ENCODE measurements around the gene RIN3. TPM values are rescaled to one million over a fixed set of nuclear protein-coding genes. Genes with fewer than 3 reads are reported as not detected.

The RIN3 gene
- total and polyA plus RNA-seq, 10 donors: 17.2 to 117 (median 75.7) TPM

DNA sequence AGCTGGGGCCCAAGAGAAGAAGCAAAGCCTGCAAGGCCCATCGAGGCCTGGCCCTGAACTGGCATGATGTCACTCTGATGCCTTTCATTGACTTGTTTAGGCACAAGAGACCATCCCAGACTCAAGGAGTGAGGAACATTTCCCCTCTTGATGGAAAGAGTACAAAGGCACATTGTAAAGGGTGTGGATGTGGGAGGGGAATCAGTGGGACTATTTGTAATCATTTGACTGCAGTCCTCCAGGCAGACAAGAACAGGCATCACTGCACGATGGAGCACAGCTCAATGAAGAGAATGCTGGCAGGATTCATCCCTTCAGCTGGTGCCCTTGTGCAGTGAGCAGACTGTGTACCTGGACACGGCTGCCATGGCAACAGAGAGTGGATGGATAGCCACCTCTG, 147.0 kb downstream of the RIN3 start:
- H3K4me1 ChIP-seq: peaks cover 44 to 100% (median 78%) of the 10 kb centered on the region in 6 donors
- no peaks in the 10 kb centered on the region for H3K27me3 ChIP-seq (replicated peaks in 1 of 7)
- intact Hi-C loops (cut with DNase I; ENCODE audit: low total_unique reads): no loop called here
- peak overlapping the region in 7 of 8 donors; percentile 73 to 96 (median 91) for H3K27ac ChIP-seq
- peaks cover 0 to 91% (median 51%) of the 10 kb centered on the region in 6 donors for H3K36me3 ChIP-seq
- no peaks in the 10 kb centered on the region for H3K9me3 ChIP-seq
- no peak for TF ChIP-seq POLR2AphosphoS5 (IDR thresholded peaks at IDR 0.05)
- TF ChIP-seq, protein P1, sequence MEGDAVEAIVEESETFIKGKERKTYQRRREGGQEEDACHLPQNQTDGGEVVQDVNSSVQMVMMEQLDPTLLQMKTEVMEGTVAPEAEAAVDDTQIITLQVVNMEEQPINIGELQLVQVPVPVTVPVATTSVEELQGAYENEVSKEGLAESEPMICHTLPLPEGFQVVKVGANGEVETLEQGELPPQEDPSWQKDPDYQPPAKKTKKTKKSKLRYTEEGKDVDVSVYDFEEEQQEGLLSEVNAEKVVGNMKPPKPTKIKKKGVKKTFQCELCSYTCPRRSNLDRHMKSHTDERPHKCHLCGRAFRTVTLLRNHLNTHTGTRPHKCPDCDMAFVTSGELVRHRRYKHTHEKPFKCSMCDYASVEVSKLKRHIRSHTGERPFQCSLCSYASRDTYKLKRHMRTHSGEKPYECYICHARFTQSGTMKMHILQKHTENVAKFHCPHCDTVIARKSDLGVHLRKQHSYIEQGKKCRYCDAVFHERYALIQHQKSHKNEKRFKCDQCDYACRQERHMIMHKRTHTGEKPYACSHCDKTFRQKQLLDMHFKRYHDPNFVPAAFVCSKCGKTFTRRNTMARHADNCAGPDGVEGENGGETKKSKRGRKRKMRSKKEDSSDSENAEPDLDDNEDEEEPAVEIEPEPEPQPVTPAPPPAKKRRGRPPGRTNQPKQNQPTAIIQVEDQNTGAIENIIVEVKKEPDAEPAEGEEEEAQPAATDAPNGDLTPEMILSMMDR (IDR thresholded peaks at IDR 0.05 in 8 of 11, conservative IDR thresholded peaks at IDR 0.05 in 3 of 11): no peak
- TF ChIP-seq POLR2A (IDR thresholded peaks at IDR 0.05): no peak
- no peak for DNase-seq
- peak overlapping the region in 1 of 8 donors; percentile 49 for H3K4me3 ChIP-seq
- WGBS, 5 donors: 66 to 87% (median 76%) methylated on average over 3 of the region's 3 CpGs

DNA sequence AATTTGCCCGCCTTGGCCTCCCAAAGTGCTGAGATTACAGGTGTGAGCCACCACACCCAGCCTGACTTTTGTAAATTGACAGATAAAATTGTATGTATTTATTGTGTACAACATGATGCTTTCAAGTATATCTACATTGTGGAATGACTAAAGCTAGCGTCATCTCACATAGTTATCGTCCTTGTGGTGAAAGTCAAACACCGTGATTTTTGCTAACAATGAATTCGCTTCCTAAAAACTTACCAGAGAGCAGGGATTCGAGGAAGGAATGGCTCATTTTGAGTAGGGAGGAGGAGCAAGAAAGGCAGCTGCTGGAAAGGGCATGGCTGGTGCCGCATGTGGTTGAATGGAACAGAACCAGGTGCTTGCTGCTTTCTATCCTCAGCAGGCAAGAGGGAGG, 149.5 kb downstream of the RIN3 start:
- DNase-seq: no peak
- whole genome bisulfite sequencing, 5 donors: 90 to 95% (median 92%) methylated on average over 7 of the region's 7 CpGs
- peaks cover 29 to 99% (median 68%) of the 10 kb centered on the region in 6 donors for H3K4me1 ChIP-seq
- intact Hi-C loops (cut with DNase I; ENCODE audit: low total_unique reads): no loop called here
- peaks cover 0 to 94% (median 58%) of the 10 kb centered on the region in 6 donors for H3K36me3 ChIP-seq
- peak overlapping the region in 4 of 8 donors; percentile 25 to 96 (median 84) for H3K27ac ChIP-seq
- TF ChIP-seq POLR2A (IDR thresholded peaks at IDR 0.05) (no peak), POLR2AphosphoS5 (IDR thresholded peaks at IDR 0.05) (no peak)
- TF ChIP-seq, protein P1 (IDR thresholded peaks at IDR 0.05 in 8 of 11, conservative IDR thresholded peaks at IDR 0.05 in 3 of 11): no peak
- H3K9me3 ChIP-seq: no peaks in the 10 kb centered on the region
- no peak overlapping the region for H3K4me3 ChIP-seq
- no peaks in the 10 kb centered on the region for H3K27me3 ChIP-seq (replicated peaks in 1 of 7)

DNA sequence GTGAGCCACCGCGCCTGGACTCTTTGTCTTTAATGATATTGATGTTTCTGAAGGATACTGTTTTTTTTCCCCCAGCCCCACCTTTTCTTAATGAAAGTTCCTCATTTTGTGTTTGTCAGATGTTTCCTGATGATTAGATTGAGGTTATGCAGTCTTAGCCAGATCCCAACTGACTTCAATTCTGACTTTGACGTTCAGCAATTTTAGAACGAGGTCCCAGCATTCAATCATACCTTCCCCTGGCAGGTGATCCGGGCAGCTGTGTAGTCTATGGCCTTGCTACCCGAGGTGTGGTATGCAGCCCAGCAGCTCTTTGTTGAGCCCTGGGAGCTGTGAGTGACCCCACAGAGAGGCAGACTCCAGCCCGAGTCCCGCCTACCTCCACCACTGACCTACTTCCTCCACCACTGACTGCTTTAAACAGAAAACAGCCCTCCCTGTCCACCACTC, 152.1 kb downstream of the RIN3 start:
- Histone ChIP-seq H3K4me3 (peak overlapping the region in 1 of 8 donors; percentile 38), H3K27ac (peak overlapping the region in 7 of 8 donors; percentile 53 to 96 (median 80)), H3K9me3 (no peaks in the 10 kb centered on the region), H3K27me3 (replicated peaks in 1 of 7) (no peaks in the 10 kb centered on the region), H3K36me3 (peaks cover 0 to 94% (median 39%) of the 10 kb centered on the region in 6 donors), H3K4me1 (peaks cover 10 to 99% (median 62%) of the 10 kb centered on the region in 6 donors)
- intact Hi-C loops (cut with DNase I; ENCODE audit: low total_unique reads): no loop called here
- 15 to 23% (median 18%) methylated on average over 8 of the region's 8 CpGs for WGBS, 5 donors
- DNase-seq: no peak
- TF ChIP-seq POLR2A (IDR thresholded peaks at IDR 0.05): no peak
- TF ChIP-seq POLR2AphosphoS5 (IDR thresholded peaks at IDR 0.05): peak in 1 of 3 donors; percentile 59

DNA sequence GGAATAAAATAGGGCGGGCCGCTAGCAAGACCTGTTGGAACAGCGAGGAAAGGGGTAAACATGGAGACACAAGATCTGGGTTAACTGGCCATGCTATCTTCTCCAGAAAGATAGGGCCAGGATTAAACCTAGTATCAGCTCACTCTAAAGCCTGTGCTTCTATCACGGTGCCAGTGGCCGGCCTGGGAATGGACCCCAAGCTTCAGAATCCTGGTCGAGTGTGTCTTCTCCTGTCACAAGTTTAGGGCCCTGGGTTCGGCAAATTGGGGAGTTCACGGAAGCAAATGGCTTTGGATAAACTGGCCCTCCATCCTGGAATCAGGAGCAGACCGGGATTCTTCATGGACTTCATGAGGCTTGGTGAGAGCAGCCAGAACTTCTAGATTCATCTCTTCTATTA, 152.7 kb downstream of the RIN3 start:
- Histone ChIP-seq H3K27ac (peak overlapping the region in 7 of 8 donors; percentile 53 to 96 (median 80)), H3K4me3 (peak overlapping the region in 1 of 8 donors; percentile 38), H3K27me3 (replicated peaks in 1 of 7) (no peaks in the 10 kb centered on the region), H3K4me1 (peaks cover 10 to 99% (median 63%) of the 10 kb centered on the region in 6 donors), H3K9me3 (no peaks in the 10 kb centered on the region), H3K36me3 (peaks cover 0 to 94% (median 33%) of the 10 kb centered on the region in 6 donors)
- intact Hi-C loops (cut with DNase I; ENCODE audit: low total_unique reads): no loop called here
- 84 to 92% (median 90%) methylated on average over 8 to 9 of the region's 9 CpGs for WGBS, 5 donors
- TF ChIP-seq, protein P1 (IDR thresholded peaks at IDR 0.05 in 8 of 11, conservative IDR thresholded peaks at IDR 0.05 in 3 of 11): no peak
- no peak for TF ChIP-seq POLR2A (IDR thresholded peaks at IDR 0.05)
- TF ChIP-seq POLR2AphosphoS5 (IDR thresholded peaks at IDR 0.05): no peak
- no peak for DNase-seq

Measured in spleen (tissue), 11 donors.